CD4-positive, alpha-beta T cell (primary cell): ENCODE results near the gene BCAS2. TPM values are rescaled to one million over a fixed set of nuclear protein-coding genes. Genes with fewer than 3 reads are reported as not detected.

ENCODE experiments used
- ATAC-seq: fragments of 200-7000 bp; cut with Tn5 transposase; one replicate; pipeline ENCODE4 v1.10.0; 2022; ENCODE audit warnings: mild to moderate bottlenecking; ENCODE audit not compliant: poor library complexity
- CTCF ChIA-PET: fragments of 350-600 bp; sonication (Branson Sonifier 250); formaldehyde crosslinking; loops from one replicate; lab custom pipeline; 2021; ENCODE audit warnings: antibody characterized with exemption, inconsistent platforms; lab: Charles Lee
- POLR2A ChIA-PET: fragments of 350-600 bp; sonication (Branson Sonifier 250); formaldehyde crosslinking; loops from one replicate; lab custom pipeline; 2021; ENCODE audit warnings: antibody characterized with exemption, inconsistent platforms; lab: Charles Lee
- DNase-seq, 14 experiments: peaks; one replicate each; pipeline ENCODE4 v3.0.0-alpha.2; 2013 to 2020; ENCODE audit warnings: mixed read lengths in 2 of 14
- H3K27ac ChIP-seq, 2 donors: one replicate each; pipeline versions ENCODE4 v1.5.1 to v1.7.0; 2013; ENCODE audit warnings: low read length in 2 of 2, low read depth in 1 of 2, mild to moderate bottlenecking in 1 of 2
- H3K27me3 ChIP-seq, 2 experiments: 1 replicate in 1 of 2; 2 replicates in 1 of 2; pipeline versions ENCODE4 v1.6.1 to v1.7.0; 2013; ENCODE audit warnings: low read length in 2 of 2, control low read depth in 1 of 2, mild to moderate bottlenecking in 1 of 2, moderate library complexity in 1 of 2; ENCODE audit not compliant: insufficient read depth in 2 of 2, control insufficient read depth in 1 of 2
- H3K36me3 ChIP-seq: one replicate; pipeline ENCODE4 v1.6.1; 2013; ENCODE audit warnings: low read length, control low read depth; ENCODE audit not compliant: insufficient read depth
- H3K4me1 ChIP-seq: one replicate; pipeline ENCODE4 v1.6.1; 2013; ENCODE audit warnings: low read length, control low read depth; ENCODE audit not compliant: insufficient read depth
- H3K4me3 ChIP-seq: one replicate; pipeline ENCODE4 v1.5.1; 2013; ENCODE audit warnings: mild to moderate bottlenecking, low read length, moderate library complexity
- H3K9me3 ChIP-seq, 2 experiments: 1 replicate in 1 of 2; 2 replicates in 1 of 2; pipeline versions ENCODE4 v1.6.1 to v1.7.0; 2013; ENCODE audit warnings: low read length in 2 of 2, mild to moderate bottlenecking in 2 of 2, control low read depth in 1 of 2, moderate library complexity in 1 of 2; ENCODE audit not compliant: control insufficient read depth in 1 of 2, insufficient read depth in 1 of 2
- H3K27ac Mint-ChIP-seq: one replicate; pipeline ENCODE4 v1.8.0; 2020; ENCODE audit warnings: mixed read lengths
- H3K27me3 Mint-ChIP-seq: one replicate; pipeline ENCODE4 v1.8.0; 2021; ENCODE audit warnings: mixed read lengths
- H3K36me3 Mint-ChIP-seq: one replicate; pipeline ENCODE4 v1.8.0; 2021; ENCODE audit warnings: low read depth, mixed read lengths
- H3K4me1 Mint-ChIP-seq: one replicate; pipeline ENCODE4 v1.8.0; 2021; ENCODE audit warnings: low read depth, mixed read lengths
- H3K4me3 Mint-ChIP-seq: one replicate; pipeline ENCODE4 v1.8.0; 2020; ENCODE audit warnings: mild to moderate bottlenecking, mixed read lengths
- H3K9me3 Mint-ChIP-seq: one replicate; pipeline ENCODE4 v1.8.0; 2020; ENCODE audit warnings: mixed read lengths
- CTCF ChIP-seq: fragments of 200-600 bp; IDR thresholded peaks from one replicate; pipeline ENCODE4 v1.8.0; 2022; ENCODE audit warnings: antibody characterized with exemption, mild to moderate bottlenecking
- intact Hi-C, 2 experiments: fragments of 100-400 bp; cut with DNase I in 1 of 2; cut with micrococcal nuclease in 1 of 2; formaldehyde crosslinking; loops; one replicate each; pipeline versions ENCODE4 v1.15.1 to v1.9.0; 2023 to 2025; cut with DNase I, micrococcal nuclease
- total RNA-seq, 174 experiments: library from RNA in 2 of 174; stranded (reverse) in 2 of 174; gene quantifications; one replicate each; pipeline ENCODE4 v1.2.3 and lab custom pipeline; 2021 to 2026

BCAS2 gene
- total RNA-seq, 2 experiments from 2014 or later: 109 to 111 TPM

- DNase-seq (no peak), ATAC-seq (no peak)
- Histone ChIP-seq H3K27ac (no peak overlapping the region), H3K4me1 (no peaks in the 10 kb centered on the region), H3K4me3 (no peak overlapping the region), H3K27me3 (peaks cover 0 to 2% of the 10 kb centered on the region in 2 experiments), H3K9me3 (no peaks in the 10 kb centered on the region), H3K36me3 (no peaks in the 10 kb centered on the region)
- no peak for TF ChIP-seq CTCF
- Mint-ChIP-seq H3K36me3 (no peaks in the 10 kb centered on the region), H3K4me3 (no peak overlapping the region), H3K27ac (no peak overlapping the region), H3K9me3 (no peaks in the 10 kb centered on the region), H3K27me3 (peaks cover 20% of the 10 kb centered on the region), H3K4me1 (no peaks in the 10 kb centered on the region)
- POLR2A ChIA-PET: no interaction called here
- intact Hi-C loops: loop anchor here in 1 of 2 experiments (10.0 kb wide), 2 partner anchors 774 to 1204 kb away; partner anchors contain the start of gene RSBN1
- CTCF ChIA-PET: no interaction called here
Measured at GRCh38 chr1:114589122-114589521, 7.7 kb upstream of the BCAS2 start.

- no peak for DNase-seq
- no peak overlapping the region for H3K4me3 ChIP-seq
- no peaks in the 10 kb centered on the region for H3K36me3 Mint-ChIP-seq
- no peak overlapping the region for H3K4me3 Mint-ChIP-seq
- ChIA-PET POLR2A (no interaction called here), CTCF (interaction anchor here (0.6 kb wide), 1 partner anchor 231 kb away, joined by 3 read pairs; no protein-coding TSS in a partner anchor)
- H3K9me3 Mint-ChIP-seq: no peaks in the 10 kb centered on the region
- intact Hi-C loops: loop anchor here in 1 of 2 experiments (10.0 kb wide), 2 partner anchors 773 to 1203 kb away; partner anchors contain the start of gene RSBN1
- no peaks in the 10 kb centered on the region for H3K4me1 ChIP-seq
- no peaks in the 10 kb centered on the region for H3K36me3 ChIP-seq
- no peak overlapping the region for H3K27ac ChIP-seq
- peaks cover 14% of the 10 kb centered on the region for H3K27me3 Mint-ChIP-seq
- no peak for ATAC-seq
- no peak for TF ChIP-seq CTCF
- H3K4me1 Mint-ChIP-seq: no peaks in the 10 kb centered on the region
- no peaks in the 10 kb centered on the region for H3K27me3 ChIP-seq
- H3K9me3 ChIP-seq: no peaks in the 10 kb centered on the region
- no peak overlapping the region for H3K27ac Mint-ChIP-seq
Measured at GRCh38 chr1:114588196-114588689, 6.8 kb upstream of the BCAS2 start.

GRCh38 chr1:114587203-114587991 is 6.0 kb upstream of the BCAS2 start:
- Histone ChIP-seq H3K4me3 (no peak overlapping the region), H3K27ac (no peak overlapping the region), H3K4me1 (no peaks in the 10 kb centered on the region), H3K36me3 (no peaks in the 10 kb centered on the region), H3K9me3 (no peaks in the 10 kb centered on the region), H3K27me3 (no peaks in the 10 kb centered on the region)
- DNase-seq (no peak), ATAC-seq (no peak)
- POLR2A ChIA-PET: no interaction called here
- Mint-ChIP-seq H3K36me3 (no peaks in the 10 kb centered on the region), H3K9me3 (no peaks in the 10 kb centered on the region), H3K27me3 (peaks cover 6% of the 10 kb centered on the region), H3K4me1 (peaks cover 2% of the 10 kb centered on the region), H3K4me3 (no peak overlapping the region), H3K27ac (no peak overlapping the region)
- no peak for TF ChIP-seq CTCF
- intact Hi-C loops: loop anchor here in 1 of 2 experiments (10.0 kb wide), 2 partner anchors 773 to 1203 kb away; partner anchors contain the start of gene RSBN1
- CTCF ChIA-PET: interaction anchor here (0.6 kb wide), 1 partner anchor 230 kb away, joined by 3 read pairs; no protein-coding TSS in a partner anchor
